ENCODE measurements around the gene RADIL.

DNA sequence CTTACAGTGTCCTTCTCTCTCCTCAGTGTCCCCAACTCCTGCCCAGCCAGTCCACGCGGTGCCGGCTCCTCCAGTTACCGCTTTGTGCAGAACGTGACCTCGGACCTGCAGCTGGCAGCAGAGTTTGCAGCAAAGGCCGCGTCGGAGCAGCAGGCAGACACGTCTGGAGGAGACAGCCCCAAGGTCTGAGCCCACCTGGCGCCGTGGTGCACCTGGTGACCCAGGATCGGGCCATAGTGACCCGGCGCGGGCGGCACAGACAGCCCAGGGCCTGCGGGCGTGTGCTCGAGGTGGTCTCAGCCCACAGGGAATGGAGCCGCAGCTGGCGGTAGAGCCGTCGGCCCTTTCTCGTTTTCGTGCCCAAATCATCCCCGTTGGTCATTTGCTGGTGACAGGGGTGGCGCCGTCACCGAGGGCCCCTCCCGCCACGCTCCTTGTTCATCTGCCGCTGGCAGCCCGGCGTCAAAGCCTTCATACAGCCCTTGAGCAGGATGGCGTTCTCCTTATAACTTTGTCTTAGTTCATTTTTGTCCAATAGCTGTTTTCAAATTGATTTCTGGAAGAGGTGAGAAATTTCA is 129.0 kb downstream of the RADIL start:
- TF ChIP-seq, protein P1, sequence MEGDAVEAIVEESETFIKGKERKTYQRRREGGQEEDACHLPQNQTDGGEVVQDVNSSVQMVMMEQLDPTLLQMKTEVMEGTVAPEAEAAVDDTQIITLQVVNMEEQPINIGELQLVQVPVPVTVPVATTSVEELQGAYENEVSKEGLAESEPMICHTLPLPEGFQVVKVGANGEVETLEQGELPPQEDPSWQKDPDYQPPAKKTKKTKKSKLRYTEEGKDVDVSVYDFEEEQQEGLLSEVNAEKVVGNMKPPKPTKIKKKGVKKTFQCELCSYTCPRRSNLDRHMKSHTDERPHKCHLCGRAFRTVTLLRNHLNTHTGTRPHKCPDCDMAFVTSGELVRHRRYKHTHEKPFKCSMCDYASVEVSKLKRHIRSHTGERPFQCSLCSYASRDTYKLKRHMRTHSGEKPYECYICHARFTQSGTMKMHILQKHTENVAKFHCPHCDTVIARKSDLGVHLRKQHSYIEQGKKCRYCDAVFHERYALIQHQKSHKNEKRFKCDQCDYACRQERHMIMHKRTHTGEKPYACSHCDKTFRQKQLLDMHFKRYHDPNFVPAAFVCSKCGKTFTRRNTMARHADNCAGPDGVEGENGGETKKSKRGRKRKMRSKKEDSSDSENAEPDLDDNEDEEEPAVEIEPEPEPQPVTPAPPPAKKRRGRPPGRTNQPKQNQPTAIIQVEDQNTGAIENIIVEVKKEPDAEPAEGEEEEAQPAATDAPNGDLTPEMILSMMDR (IDR thresholded peaks at IDR 0.05), result no peak
- TF ChIP-seq POLR2AphosphoS5 (IDR thresholded peaks at IDR 0.05) (no peak), POLR2A (IDR thresholded peaks at IDR 0.05) (no peak)

Data from upper lobe of left lung (tissue), 4 donors.